Neutrophil (primary cell): ENCODE data around the gene TMEM14A.
"Not testable (repeated sequence)": the region's sequence is repeated elsewhere in the genome, so short reads cannot be mapped to it uniquely, and the experiment has no call there.

Source experiments
- H3K27ac ChIP-seq: fragments of 200-600 bp; sonication (generic); 2 replicates; pipeline ENCODE4 v1.5.1; 2016; ENCODE audit warnings: mild to moderate bottlenecking, moderate library complexity
- H3K27me3 ChIP-seq: fragments of 200-600 bp; sonication (generic); 2 replicates; pipeline ENCODE4 v1.6.0; 2016; ENCODE audit warnings: mild to moderate bottlenecking
- H3K36me3 ChIP-seq: fragments of 200-600 bp; sonication (generic); 2 replicates; pipeline ENCODE4 v1.5.1; 2017
- H3K4me1 ChIP-seq, 2 experiments: fragments of 200-600 bp in 1 of 2; sonication (generic) in 1 of 2; 1 replicate in 1 of 2; 2 replicates in 1 of 2; pipeline versions ENCODE4 v1.5.1 to v1.6.1; 2013 to 2016; ENCODE audit warnings: low read depth in 1 of 2, low read length in 1 of 2, mild to moderate bottlenecking in 1 of 2, moderate library complexity in 1 of 2; ENCODE audit not compliant: control insufficient read depth in 1 of 2, insufficient read depth in 1 of 2
- H3K4me3 ChIP-seq, 2 experiments: fragments of 200-600 bp in 1 of 2; sonication (generic) in 1 of 2; 1 replicate in 1 of 2; 2 replicates in 1 of 2; pipeline ENCODE4 v1.5.1; 2013 to 2016; ENCODE audit warnings: low read depth in 1 of 2, low read length in 1 of 2, mild to moderate bottlenecking in 1 of 2, moderate library complexity in 1 of 2
- H3K9me3 ChIP-seq: fragments of 200-600 bp; sonication (generic); 2 replicates; pipeline ENCODE4 v1.5.1; 2016
- CTCF ChIP-seq: fragments of 200-600 bp; sonication (generic); IDR thresholded peaks from 2 replicates; pipeline ENCODE4 v1.5.1; 2016; ENCODE audit warnings: antibody characterized with exemption

The TMEM14A gene

GRCh38 chr6:52671676-52672075 lies 763 bp downstream of the TMEM14A start:
- H3K36me3 ChIP-seq: no peaks in the 10 kb centered on the region
- H3K4me3 ChIP-seq: no peak overlapping the region
- H3K27ac ChIP-seq: no peak overlapping the region
- no peaks in the 10 kb centered on the region for H3K9me3 ChIP-seq
- no peak for TF ChIP-seq CTCF
- H3K27me3 ChIP-seq: peaks cover 13% of the 10 kb centered on the region
- peaks cover 11% of the 10 kb centered on the region in 2 experiments for H3K4me1 ChIP-seq

GRCh38 chr6:52672412-52673025 lies 1.6 kb downstream of the TMEM14A start:
- no peak for TF ChIP-seq CTCF
- Histone ChIP-seq H3K27me3 (peaks cover 13% of the 10 kb centered on the region), H3K9me3 (no peaks in the 10 kb centered on the region), H3K36me3 (no peaks in the 10 kb centered on the region), H3K4me1 (peaks cover 11% of the 10 kb centered on the region in 2 experiments), H3K4me3 (no peak overlapping the region), H3K27ac (no peak overlapping the region)

GRCh38 chr6:52674666-52675065 lies 3.8 kb downstream of the TMEM14A start:
- Histone ChIP-seq H3K4me3 (no peak overlapping the region), H3K27me3 (peaks cover 13% of the 10 kb centered on the region), H3K36me3 (no peaks in the 10 kb centered on the region), H3K27ac (no peak overlapping the region), H3K4me1 (peaks cover 11% of the 10 kb centered on the region in 2 experiments), H3K9me3 (no peaks in the 10 kb centered on the region)
- no peak for TF ChIP-seq CTCF

- Histone ChIP-seq H3K27me3 (peaks cover 13% of the 10 kb centered on the region), H3K4me3 (no peak overlapping the region), H3K9me3 (no peaks in the 10 kb centered on the region), H3K27ac (no peak overlapping the region), H3K36me3 (no peaks in the 10 kb centered on the region), H3K4me1 (peaks cover 10 to 11% of the 10 kb centered on the region in 2 experiments)
- TF ChIP-seq CTCF: no peak
Observed at GRCh38 chr6:52675372-52675771, 4.5 kb downstream of the TMEM14A start.

- H3K4me1 ChIP-seq, H3K9me3 ChIP-seq, H3K27ac ChIP-seq, H3K4me3 ChIP-seq, H3K27me3 ChIP-seq, H3K36me3 ChIP-seq: not testable (repeated sequence)
Observed at GRCh38 chr6:52676631-52677030, 5.7 kb downstream of the TMEM14A start.

GRCh38 chr6:52681416-52681815 lies 10.5 kb downstream of the TMEM14A start:
- H3K4me1 ChIP-seq: no peaks in the 10 kb centered on the region
- no peak for TF ChIP-seq CTCF
- H3K27ac ChIP-seq: no peak overlapping the region
- H3K9me3 ChIP-seq: no peaks in the 10 kb centered on the region
- H3K4me3 ChIP-seq: no peak overlapping the region
- H3K36me3 ChIP-seq: no peaks in the 10 kb centered on the region
- H3K27me3 ChIP-seq: no peaks in the 10 kb centered on the region
